Measurements from ENCODE around the gene LRRC17. TPM values are rescaled to one million over a fixed set of nuclear protein-coding genes. Genes with fewer than 3 reads are reported as not detected.

Gene LRRC17
- total RNA-seq: 1 to 10 TPM in 2 of 4 donors, under 1 TPM in 1, not detected in 1; 0.62 to 2.5 (median 1.6) TPM

- intact Hi-C loops (cut with DNase I; ENCODE audit: low total_unique reads) (no loop called here), in situ Hi-C loops (cut with MboI; ENCODE audit: low sequenced_read_pairs in 4 of 4) (no loop called here)
- ATAC-seq: peak in 1 of 2 donors; percentile 36
- H3K27me3 ChIP-seq: no peaks in the 10 kb centered on the region
- H3K36me3 ChIP-seq: no peaks in the 10 kb centered on the region
- no peaks in the 10 kb centered on the region for H3K9me3 ChIP-seq
- TF ChIP-seq CTCF (IDR thresholded peaks at IDR 0.05 in 4 of 5, conservative IDR thresholded peaks at IDR 0.05 in 1 of 5): no peak
- no peak for TF ChIP-seq POLR2A (IDR thresholded peaks at IDR 0.05)
- H3K27ac ChIP-seq: peak within 1 kb of the TSS in 1 of 4 donors; percentile 35
- H3K4me1 ChIP-seq: peaks cover 18% of the 10 kb centered on the region in 2 donors
- DNase-seq: no peak
- peak within 1 kb of the TSS; percentile 21 to 36 (median 29) for H3K4me3 ChIP-seq
Measured at GRCh38 chr7:102912742-102913141, at the start of gene LRRC17. Gene LRRC17, plus strand, starts transcription at chr7:102913000. Its CDS starts 20,914 bp downstream, at chr7:102933914.

- H3K27me3 ChIP-seq: no peaks in the 10 kb centered on the region
- intact Hi-C loops (cut with DNase I; ENCODE audit: low total_unique reads): no loop called here
- DNase-seq (no peak), ATAC-seq (no peak)
- H3K36me3 ChIP-seq: no peaks in the 10 kb centered on the region
- no peak overlapping the region for H3K4me3 ChIP-seq
- no peak for TF ChIP-seq POLR2A (IDR thresholded peaks at IDR 0.05)
- TF ChIP-seq CTCF (IDR thresholded peaks at IDR 0.05 in 4 of 5, conservative IDR thresholded peaks at IDR 0.05 in 1 of 5): no peak
- no peak overlapping the region for H3K27ac ChIP-seq
- in situ Hi-C loops (cut with MboI; ENCODE audit: low sequenced_read_pairs in 4 of 4): no loop called here
- peaks cover 0 to 3% of the 10 kb centered on the region in 2 donors for H3K4me1 ChIP-seq
- H3K9me3 ChIP-seq: no peaks in the 10 kb centered on the region
Measured at GRCh38 chr7:102864958-102865357, 47.8 kb upstream of the LRRC17 start.

- DNase-seq (no peak), ATAC-seq (no peak)
- TF ChIP-seq CTCF (IDR thresholded peaks at IDR 0.05 in 4 of 5, conservative IDR thresholded peaks at IDR 0.05 in 1 of 5) (no peak), POLR2A (IDR thresholded peaks at IDR 0.05) (no peak)
- intact Hi-C loops (cut with DNase I; ENCODE audit: low total_unique reads): no loop called here
- Histone ChIP-seq H3K4me3 (no peak overlapping the region), H3K27me3 (no peaks in the 10 kb centered on the region), H3K9me3 (no peaks in the 10 kb centered on the region), H3K4me1 (no peaks in the 10 kb centered on the region), H3K27ac (no peak overlapping the region), H3K36me3 (no peaks in the 10 kb centered on the region)
- in situ Hi-C loops (cut with MboI; ENCODE audit: low sequenced_read_pairs in 4 of 4): no loop called here
Measured at GRCh38 chr7:102866535-102867215, 46.1 kb upstream of the LRRC17 start.

- Histone ChIP-seq H3K27ac (no peak overlapping the region), H3K4me1 (no peaks in the 10 kb centered on the region), H3K4me3 (no peak overlapping the region), H3K27me3 (no peaks in the 10 kb centered on the region), H3K36me3 (no peaks in the 10 kb centered on the region), H3K9me3 (no peaks in the 10 kb centered on the region)
- no peak for ATAC-seq
- no peak for TF ChIP-seq CTCF (IDR thresholded peaks at IDR 0.05 in 4 of 5, conservative IDR thresholded peaks at IDR 0.05 in 1 of 5)
- TF ChIP-seq POLR2A (IDR thresholded peaks at IDR 0.05): no peak
- no peak for DNase-seq
- in situ Hi-C loops (cut with MboI; ENCODE audit: low sequenced_read_pairs in 4 of 4) (no loop called here), intact Hi-C loops (cut with DNase I; ENCODE audit: low total_unique reads) (no loop called here)
Measured at GRCh38 chr7:102869195-102869594, 43.6 kb upstream of the LRRC17 start.
